Stimulated activated naive B cell treated with anti-CD40 and anti-IgM and Interleukin-4, amounts not matched to agents 10 μg/mL and 1 μg/mL and 100 μg/mL, for 72 hours (primary cell): ENCODE measurements around the gene EIF3M.

ENCODE experiments used
- ATAC-seq, 2 donors: fragments of 150-1000 bp; cut with Tn5 transposase; replicated peaks; 2 replicates each; pipeline ENCODE4 v1.10.0; 2021; ENCODE audit warnings: moderate library complexity in 1 of 2
- DNase-seq: peaks from one replicate; pipeline ENCODE4 v3.0.0; 2021
- H3K27ac Mint-ChIP-seq: one replicate; pipeline ENCODE4 v1.8.0; 2022; ENCODE audit warnings: mild to moderate bottlenecking, mixed read lengths
- H3K27me3 Mint-ChIP-seq, 2 donors: one replicate each; pipeline ENCODE4 v1.8.0; 2022; ENCODE audit warnings: mixed read lengths in 2 of 2
- H3K36me3 Mint-ChIP-seq, 2 donors: one replicate each; pipeline ENCODE4 v1.8.0; 2022; ENCODE audit warnings: mixed read lengths in 2 of 2, mild to moderate bottlenecking in 1 of 2
- H3K4me1 Mint-ChIP-seq, 2 donors: one replicate each; pipeline ENCODE4 v1.8.0; 2022; ENCODE audit warnings: mixed read lengths in 2 of 2, mild to moderate bottlenecking in 1 of 2
- H3K4me3 Mint-ChIP-seq, 2 donors: one replicate each; pipeline ENCODE4 v1.8.0; 2022; ENCODE audit warnings: mild to moderate bottlenecking in 2 of 2, mixed read lengths in 2 of 2, moderate library complexity in 1 of 2
- H3K9me3 Mint-ChIP-seq, 2 donors: one replicate each; pipeline ENCODE4 v1.8.0; 2022; ENCODE audit warnings: mixed read lengths in 2 of 2, mild to moderate bottlenecking in 1 of 2

Gene EIF3M

DNA sequence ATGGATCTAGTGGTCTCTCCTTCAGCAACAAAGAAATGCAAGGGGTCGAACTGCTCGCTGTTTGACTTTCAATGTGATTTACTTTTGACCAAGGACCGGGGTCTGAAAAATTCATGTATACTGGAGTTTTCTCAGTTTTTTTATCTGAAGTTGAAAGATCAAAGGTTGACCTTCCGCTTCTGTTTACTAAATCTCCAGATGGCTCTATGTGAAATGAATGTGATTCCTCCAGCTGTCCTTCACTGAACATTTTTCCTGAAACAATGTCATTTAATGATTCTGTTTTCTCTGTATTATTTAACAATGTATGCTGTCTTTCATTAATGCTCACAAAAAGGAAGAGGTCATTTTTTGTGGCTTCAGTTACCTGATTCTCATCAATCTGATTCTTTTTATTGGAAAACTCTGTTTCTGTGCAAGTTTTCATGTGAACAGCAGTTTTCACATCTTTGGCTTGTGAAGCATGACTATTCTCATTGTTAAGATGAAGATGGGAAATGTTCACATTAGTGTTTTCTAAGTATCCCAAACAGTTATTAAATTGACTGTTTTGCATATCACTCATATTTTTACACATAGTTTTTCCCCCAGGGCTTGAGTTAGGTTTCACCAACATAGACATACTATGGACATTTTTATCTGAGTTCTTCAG is 30.0 kb downstream of the EIF3M start:
- Mint-ChIP-seq H3K36me3 (peaks cover 22 to 27% of the 10 kb centered on the region in 2 donors), H3K27ac (no peak overlapping the region), H3K4me1 (no peaks in the 10 kb centered on the region), H3K4me3 (no peak overlapping the region), H3K27me3 (no peaks in the 10 kb centered on the region), H3K9me3 (peaks cover 3 to 14% of the 10 kb centered on the region in 2 donors)
- ATAC-seq (no peak), DNase-seq (no peak)

DNA sequence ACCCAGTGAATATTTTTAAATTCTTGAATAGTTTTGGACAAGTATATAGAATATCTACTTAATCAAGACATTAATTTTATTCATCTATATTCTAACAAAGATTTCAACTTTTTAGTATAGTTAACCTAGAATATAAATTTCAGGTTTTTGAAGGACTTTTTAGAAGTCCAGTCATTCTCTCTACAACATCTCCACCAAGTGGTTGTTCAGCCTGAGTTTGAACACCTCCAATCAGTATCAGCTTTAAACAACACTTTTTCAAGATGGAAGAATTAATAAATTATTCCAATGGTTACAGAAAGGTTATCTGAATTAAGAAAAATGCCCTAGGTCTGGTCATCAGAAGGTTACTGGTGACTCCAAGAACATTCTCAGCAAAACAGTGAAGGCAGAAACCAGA is 31.8 kb downstream of the EIF3M start:
- Mint-ChIP-seq H3K4me1 (peaks cover 0 to 2% of the 10 kb centered on the region in 2 donors), H3K4me3 (no peak overlapping the region), H3K36me3 (peaks cover 15 to 18% of the 10 kb centered on the region in 2 donors), H3K27me3 (peaks cover 0 to 6% of the 10 kb centered on the region in 2 donors), H3K27ac (no peak overlapping the region), H3K9me3 (peaks cover 2 to 4% of the 10 kb centered on the region in 2 donors)
- ATAC-seq, result no peak
- DNase-seq, result no peak

DNA sequence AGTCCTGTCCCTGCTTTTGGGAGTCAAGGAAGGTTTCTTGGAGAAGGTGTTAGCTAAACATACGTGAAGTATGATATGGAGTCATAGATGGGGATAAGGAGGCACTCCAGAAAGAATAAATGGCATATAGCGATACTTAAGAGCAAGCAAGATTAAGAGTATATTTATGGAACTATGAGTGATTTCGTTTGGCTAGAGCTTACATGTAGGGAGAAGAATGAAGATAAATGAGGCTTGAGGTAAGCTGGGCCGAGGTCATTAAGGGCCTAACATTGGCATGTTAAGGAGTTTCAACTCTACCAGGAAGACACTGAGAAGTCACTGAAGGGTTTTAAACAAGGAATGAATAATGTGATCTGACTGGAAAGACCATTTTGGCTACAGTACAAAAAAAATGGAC is 33.3 kb downstream of the EIF3M start:
- H3K4me1 Mint-ChIP-seq, result peaks cover 0 to 2% of the 10 kb centered on the region in 2 donors
- no peak overlapping the region for H3K27ac Mint-ChIP-seq
- DNase-seq, result no peak

DNA sequence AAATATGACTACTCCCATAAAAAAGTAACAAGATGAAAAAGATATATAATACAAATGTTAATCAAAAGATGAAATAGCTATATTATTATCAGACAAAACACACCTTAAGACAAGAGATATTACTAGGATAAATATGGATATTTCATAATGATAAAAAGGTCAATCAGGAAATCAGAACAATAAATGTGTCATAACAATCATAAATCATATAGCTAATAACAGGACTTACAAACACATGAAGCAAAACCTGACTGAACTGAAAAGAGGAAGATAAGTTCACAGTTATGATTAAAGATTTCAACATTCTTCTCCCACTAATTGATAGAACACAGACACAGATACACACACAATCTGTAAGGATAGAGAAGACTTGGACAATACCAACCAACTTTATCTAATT is 47.2 kb downstream of the EIF3M start:
- ATAC-seq, result no peak
- Mint-ChIP-seq H3K4me3 (no peak overlapping the region), H3K36me3 (no peaks in the 10 kb centered on the region), H3K27ac (no peak overlapping the region), H3K9me3 (peaks cover 3% of the 10 kb centered on the region in 2 donors), H3K27me3 (peaks cover 5 to 9% of the 10 kb centered on the region in 2 donors), H3K4me1 (no peaks in the 10 kb centered on the region)
- DNase-seq, result no peak

More for the DNA sequence above, 33.3 kb downstream of the EIF3M start:
- H3K36me3 Mint-ChIP-seq, result peaks cover 13 to 25% of the 10 kb centered on the region in 2 donors
- H3K4me3 Mint-ChIP-seq, result no peak overlapping the region
- peaks cover 7 to 10% of the 10 kb centered on the region in 2 donors for H3K9me3 Mint-ChIP-seq
- peaks cover 8 to 12% of the 10 kb centered on the region in 2 donors for H3K27me3 Mint-ChIP-seq
- no peak for ATAC-seq

DNA sequence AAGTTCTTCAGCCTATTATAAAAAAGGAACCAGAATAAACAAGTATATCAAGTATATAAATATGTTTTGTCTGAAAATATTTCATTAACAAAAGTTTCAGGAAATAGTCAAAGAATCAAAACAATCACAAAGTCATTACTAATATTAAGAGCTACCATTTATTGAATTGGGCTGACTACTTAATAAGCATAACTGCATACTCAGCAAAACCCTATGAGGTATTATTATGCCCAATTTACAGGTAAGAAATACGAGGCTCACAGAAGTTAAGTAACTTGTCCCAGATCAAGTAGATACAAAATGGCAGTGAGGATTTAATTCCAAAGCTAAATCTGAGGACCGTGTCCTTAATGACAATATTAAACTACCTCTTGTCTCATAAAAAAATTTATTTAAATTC is 52.2 kb downstream of the EIF3M start:
- H3K27me3 Mint-ChIP-seq, result peaks cover 11 to 19% of the 10 kb centered on the region in 2 donors
- H3K4me3 Mint-ChIP-seq, result no peak overlapping the region
- no peaks in the 10 kb centered on the region for H3K36me3 Mint-ChIP-seq
- DNase-seq (no peak), ATAC-seq (no peak)
- no peaks in the 10 kb centered on the region for H3K4me1 Mint-ChIP-seq
- peaks cover 0 to 3% of the 10 kb centered on the region in 2 donors for H3K9me3 Mint-ChIP-seq
- no peak overlapping the region for H3K27ac Mint-ChIP-seq

DNA sequence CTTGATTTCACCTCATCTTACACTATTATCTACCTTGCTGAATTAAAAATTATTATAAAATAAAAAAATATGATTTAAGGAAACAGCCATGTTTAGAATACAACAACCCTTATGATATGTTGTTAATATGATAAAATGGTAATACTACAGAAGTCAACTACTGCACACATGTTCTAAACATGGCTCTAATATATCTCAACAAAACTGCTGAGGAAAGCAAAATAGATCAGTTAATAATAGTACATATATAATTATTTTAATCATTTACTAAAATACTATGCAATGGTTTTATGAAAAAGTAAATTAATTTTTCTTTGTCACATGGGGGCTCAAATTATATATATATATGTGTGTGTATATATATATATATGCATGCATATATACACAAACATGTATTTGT is 57.7 kb downstream of the EIF3M start:
- no peak for DNase-seq

DNA sequence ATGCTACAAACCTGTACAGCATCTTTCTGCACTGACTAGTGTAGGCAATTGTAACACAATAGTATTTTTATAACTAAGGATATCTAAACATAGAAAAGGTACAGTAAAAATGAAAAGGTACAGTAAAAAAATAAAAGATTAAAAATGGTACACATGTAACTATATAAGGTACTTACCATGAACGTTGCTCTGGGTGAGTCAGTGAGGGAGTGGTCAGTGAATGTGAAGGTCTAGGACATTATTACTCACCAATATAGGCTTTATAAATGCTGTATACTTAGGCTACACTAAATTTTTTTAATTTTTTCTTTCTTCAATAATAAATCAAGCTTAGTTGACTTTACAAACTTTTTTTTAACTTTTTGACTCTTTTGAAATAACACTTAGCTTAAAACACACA is 59.9 kb downstream of the EIF3M start:
- no peaks in the 10 kb centered on the region for H3K36me3 Mint-ChIP-seq
- DNase-seq (no peak), ATAC-seq (no peak)
- no peak overlapping the region for H3K27ac Mint-ChIP-seq
- no peaks in the 10 kb centered on the region for H3K4me1 Mint-ChIP-seq
- H3K9me3 Mint-ChIP-seq, result peaks cover 0 to 1% of the 10 kb centered on the region in 2 donors
- H3K27me3 Mint-ChIP-seq, result no peaks in the 10 kb centered on the region
- no peak overlapping the region for H3K4me3 Mint-ChIP-seq

More for the DNA sequence above, 57.7 kb downstream of the EIF3M start:
- H3K9me3 Mint-ChIP-seq, result peaks cover 0 to 1% of the 10 kb centered on the region in 2 donors
- no peak overlapping the region for H3K27ac Mint-ChIP-seq
- no peak overlapping the region for H3K4me3 Mint-ChIP-seq
- H3K27me3 Mint-ChIP-seq, result peaks cover 10 to 11% of the 10 kb centered on the region in 2 donors
- H3K4me1 Mint-ChIP-seq, result no peaks in the 10 kb centered on the region
- ATAC-seq, result no peak
- no peaks in the 10 kb centered on the region for H3K36me3 Mint-ChIP-seq
